HG03108 (cell line): ENCODE results near the gene VPS13D.
"Not testable (repeated sequence)": the region's sequence is repeated elsewhere in the genome, so short reads cannot be mapped to it uniquely, and the experiment has no call there.

Source experiments
- ATAC-seq: cut with Tn5 transposase; IDR thresholded peaks from one replicate; pipeline ENCODE4 v1.9.1; 2021; ENCODE audit warnings: moderate library complexity; ENCODE audit not compliant: unreplicated experiment

The VPS13D gene

GRCh38 chr1:12444329-12444841, 214.6 kb downstream of the VPS13D start:
- ATAC-seq = no peak

- ATAC-seq = no peak
These were observed 215.4 kb downstream of the VPS13D start for GRCh38 chr1:12445257-12445656.

- no peak for ATAC-seq
These were observed 216.8 kb downstream of the VPS13D start for GRCh38 chr1:12446593-12446992.

- no peak for ATAC-seq
These were observed 217.5 kb downstream of the VPS13D start for GRCh38 chr1:12447307-12447706.

GRCh38 chr1:12447849-12448312, 218.1 kb downstream of the VPS13D start:
- no peak for ATAC-seq

- ATAC-seq = no peak
These were observed 218.9 kb downstream of the VPS13D start for GRCh38 chr1:12448746-12449177.

- no peak for ATAC-seq
These were observed 220.4 kb downstream of the VPS13D start for GRCh38 chr1:12450090-12450755.

- no peak for ATAC-seq
These were observed 221.1 kb downstream of the VPS13D start for GRCh38 chr1:12450756-12451559.

GRCh38 chr1:12451560-12451900, 221.7 kb downstream of the VPS13D start:
- no peak for ATAC-seq

GRCh38 chr1:12452262-12452661, 222.4 kb downstream of the VPS13D start:
- no peak for ATAC-seq

- no peak for ATAC-seq
These were observed 223.8 kb downstream of the VPS13D start for GRCh38 chr1:12453400-12454343.

GRCh38 chr1:12454406-12455391, 224.9 kb downstream of the VPS13D start:
- ATAC-seq = no peak

- ATAC-seq = not testable (repeated sequence)
These were observed 226.3 kb downstream of the VPS13D start for GRCh38 chr1:12456081-12456480.

GRCh38 chr1:12456979-12457378, 227.1 kb downstream of the VPS13D start:
- ATAC-seq = no peak

- ATAC-seq = no peak
These were observed 227.9 kb downstream of the VPS13D start for GRCh38 chr1:12457771-12458170.

- ATAC-seq = no peak
These were observed 228.7 kb downstream of the VPS13D start for GRCh38 chr1:12458571-12458970.

- no peak for ATAC-seq
These were observed 230.3 kb downstream of the VPS13D start for GRCh38 chr1:12460121-12460520.

GRCh38 chr1:12460911-12461621, 231.2 kb downstream of the VPS13D start:
- ATAC-seq = no peak

GRCh38 chr1:12461754-12462153, 231.9 kb downstream of the VPS13D start:
- no peak for ATAC-seq
